Stomach (tissue), 4 donors: ENCODE measurements around the gene GNGT1.

Source experiments
- POLR2A ChIP-seq, 4 donors: fragments of 450-650 bp; IDR thresholded peaks; one replicate each; pipeline ENCODE4 v1.6.1; 2016; ENCODE audit warnings: antibody characterized with exemption in 4 of 4, control low read depth in 2 of 4, mild to moderate bottlenecking in 1 of 4, moderate library complexity in 1 of 4
- POLR2AphosphoS5 ChIP-seq, 3 donors: sonication (generic); formaldehyde crosslinking; IDR thresholded peaks; one replicate each; pipeline ENCODE4 v1.6.1; 2016; ENCODE audit warnings: antibody characterized with exemption in 3 of 3
- TF ChIP-seq, protein P1 (sequence below), 7 experiments: fragments of 450-650 bp in 4 of 7; fragments of 200-600 bp in 3 of 7; sonication (generic) in 3 of 7; IDR thresholded peaks; one replicate each; pipeline ENCODE4 v1.5.1; 2016 to 2019; ENCODE audit warnings: antibody characterized with exemption in 7 of 7, control low read depth in 2 of 7, mild to moderate bottlenecking in 1 of 7

GRCh38 chr7:93884541-93884940 lies 21.8 kb upstream of the GNGT1 start:
- TF ChIP-seq, protein P1, sequence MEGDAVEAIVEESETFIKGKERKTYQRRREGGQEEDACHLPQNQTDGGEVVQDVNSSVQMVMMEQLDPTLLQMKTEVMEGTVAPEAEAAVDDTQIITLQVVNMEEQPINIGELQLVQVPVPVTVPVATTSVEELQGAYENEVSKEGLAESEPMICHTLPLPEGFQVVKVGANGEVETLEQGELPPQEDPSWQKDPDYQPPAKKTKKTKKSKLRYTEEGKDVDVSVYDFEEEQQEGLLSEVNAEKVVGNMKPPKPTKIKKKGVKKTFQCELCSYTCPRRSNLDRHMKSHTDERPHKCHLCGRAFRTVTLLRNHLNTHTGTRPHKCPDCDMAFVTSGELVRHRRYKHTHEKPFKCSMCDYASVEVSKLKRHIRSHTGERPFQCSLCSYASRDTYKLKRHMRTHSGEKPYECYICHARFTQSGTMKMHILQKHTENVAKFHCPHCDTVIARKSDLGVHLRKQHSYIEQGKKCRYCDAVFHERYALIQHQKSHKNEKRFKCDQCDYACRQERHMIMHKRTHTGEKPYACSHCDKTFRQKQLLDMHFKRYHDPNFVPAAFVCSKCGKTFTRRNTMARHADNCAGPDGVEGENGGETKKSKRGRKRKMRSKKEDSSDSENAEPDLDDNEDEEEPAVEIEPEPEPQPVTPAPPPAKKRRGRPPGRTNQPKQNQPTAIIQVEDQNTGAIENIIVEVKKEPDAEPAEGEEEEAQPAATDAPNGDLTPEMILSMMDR (IDR thresholded peaks at IDR 0.05) = no peak
- TF ChIP-seq POLR2AphosphoS5 (IDR thresholded peaks at IDR 0.05) = no peak
- TF ChIP-seq POLR2A (IDR thresholded peaks at IDR 0.05) = no peak
